H9 (cell line): Measurements from ENCODE around the gene MYOZ2. TPM values are rescaled to one million over a fixed set of nuclear protein-coding genes. Genes with fewer than 3 reads are reported as not detected.

ENCODE experiments used
- DNase-seq: peaks from one replicate; pipeline ENCODE4 v3.0.0-alpha.2; 2017
- H2AFZ ChIP-seq: one replicate; pipeline ENCODE4 v1.6.1; 2013; ENCODE audit warnings: mild to moderate bottlenecking, low read length, control low read depth, moderate library complexity
- H2AK5ac ChIP-seq: 2 replicates; pipeline ENCODE4 v1.6.1; 2013; ENCODE audit warnings: low read length, control low read depth, mixed read lengths; ENCODE audit not compliant: insufficient read length
- H2BK120ac ChIP-seq: one replicate; pipeline ENCODE4 v1.6.1; 2013; ENCODE audit warnings: low read depth, mild to moderate bottlenecking, low read length, control low read depth, inconsistent platforms; ENCODE audit not compliant: poor library complexity, severe bottlenecking
- H2BK12ac ChIP-seq: 2 replicates; pipeline ENCODE4 v1.6.1; 2013; ENCODE audit warnings: low read length, control low read depth, mixed read lengths, low read depth; ENCODE audit not compliant: insufficient read length
- H2BK15ac ChIP-seq: 2 replicates; pipeline ENCODE4 v1.6.1; 2013; ENCODE audit warnings: low read depth, low read length, control low read depth
- H2BK20ac ChIP-seq: one replicate; pipeline ENCODE4 v1.6.1; 2013; ENCODE audit warnings: low read depth, mild to moderate bottlenecking, low read length, control low read depth, inconsistent platforms; ENCODE audit not compliant: poor library complexity, severe bottlenecking
- H2BK5ac ChIP-seq: 2 replicates; pipeline ENCODE4 v1.6.1; 2013; ENCODE audit warnings: low read length, control low read depth, mixed read lengths; ENCODE audit not compliant: insufficient read length
- H3K14ac ChIP-seq: 2 replicates; pipeline ENCODE4 v1.6.1; 2013; ENCODE audit warnings: low read length, control low read depth; ENCODE audit not compliant: insufficient read depth
- H3K18ac ChIP-seq: 2 replicates; pipeline ENCODE4 v1.6.1; 2013; ENCODE audit warnings: low read depth, mild to moderate bottlenecking, mixed read lengths, low read length, control low read depth; ENCODE audit not compliant: insufficient read length
- H3K23ac ChIP-seq: 2 replicates; pipeline ENCODE4 v1.6.1; 2013; ENCODE audit warnings: low read length, control low read depth, mixed read lengths, low read depth; ENCODE audit not compliant: insufficient read length
- H3K23me2 ChIP-seq: 2 replicates; pipeline ENCODE4 v1.6.1; 2013; ENCODE audit warnings: low read depth, mild to moderate bottlenecking, mixed read lengths, low read length, control low read depth; ENCODE audit not compliant: insufficient read length, poor library complexity, severe bottlenecking
- H3K27ac ChIP-seq: 2 replicates; pipeline ENCODE4 v1.5.1; 2013; ENCODE audit warnings: low read length, control low read depth, mixed read lengths, low read depth; ENCODE audit not compliant: insufficient read length
- H3K27me3 ChIP-seq: 2 replicates; pipeline ENCODE4 v1.6.1; 2013; ENCODE audit warnings: low read length, control low read depth, inconsistent platforms; ENCODE audit not compliant: insufficient read depth
- H3K4ac ChIP-seq: 2 replicates; pipeline ENCODE4 v1.6.1; 2013; ENCODE audit warnings: low read depth, mild to moderate bottlenecking, control low read depth, inconsistent platforms, low read length, moderate library complexity
- H3K4me1 ChIP-seq: 2 replicates; pipeline ENCODE4 v1.6.1; 2013; ENCODE audit warnings: low read length, control low read depth, inconsistent platforms; ENCODE audit not compliant: insufficient read depth
- H3K4me2 ChIP-seq: 2 replicates; pipeline ENCODE4 v1.6.1; 2013; ENCODE audit warnings: low read length, control low read depth, mixed read lengths; ENCODE audit not compliant: insufficient read length, insufficient read depth
- H3K56ac ChIP-seq: 2 replicates; pipeline ENCODE4 v1.6.1; 2013; ENCODE audit warnings: low read depth, mild to moderate bottlenecking, mixed read lengths, low read length, control low read depth; ENCODE audit not compliant: insufficient read length
- H3K79me1 ChIP-seq: 2 replicates; pipeline ENCODE4 v1.6.1; 2013; ENCODE audit warnings: low read depth, mild to moderate bottlenecking, moderate library complexity, low read length, control low read depth, inconsistent platforms; ENCODE audit not compliant: insufficient read depth, poor library complexity, severe bottlenecking
- H3K79me2 ChIP-seq: 2 replicates; pipeline ENCODE4 v1.6.1; 2013; ENCODE audit warnings: low read length, control low read depth, inconsistent platforms; ENCODE audit not compliant: insufficient read depth
- H3K9ac ChIP-seq: 2 replicates; pipeline ENCODE4 v1.6.1; 2013; ENCODE audit warnings: low read length, control low read depth, mixed read lengths; ENCODE audit not compliant: insufficient read length; ENCODE audit errors: extremely low read depth
- H3K9me3 ChIP-seq: one replicate; pipeline ENCODE4 v1.6.1; 2013; ENCODE audit warnings: low read depth, low read length, inconsistent platforms; ENCODE audit not compliant: control insufficient read depth
- H3T11ph ChIP-seq: one replicate; pipeline ENCODE4 v1.6.1; 2013; ENCODE audit warnings: mild to moderate bottlenecking, low read length, control low read depth, inconsistent platforms
- H4K20me1 ChIP-seq: one replicate; pipeline ENCODE4 v1.6.1; 2013; ENCODE audit not compliant: control insufficient read depth, insufficient read length, insufficient read depth
- H4K5ac ChIP-seq: 2 replicates; pipeline ENCODE4 v1.6.1; 2013; ENCODE audit warnings: low read depth, mild to moderate bottlenecking, mixed read lengths, low read length, control low read depth; ENCODE audit not compliant: insufficient read length
- H4K8ac ChIP-seq: replicated peaks from 2 replicates; pipeline ENCODE4 v1.6.1; 2013; ENCODE audit warnings: low read length, control low read depth, mixed read lengths, low read depth; ENCODE audit not compliant: insufficient read length
- H4K91ac ChIP-seq: 2 replicates; pipeline ENCODE4 v1.6.1; 2013; ENCODE audit warnings: low read depth, mild to moderate bottlenecking, moderate library complexity, mixed read lengths, low read length, control low read depth; ENCODE audit not compliant: insufficient read length
- H3K27ac Mint-ChIP-seq, 3 experiments: 2 replicates in 2 of 3; 3 replicates in 1 of 3; pipeline ENCODE4 v1.8.0; 2020 to 2021; ENCODE audit warnings: mixed read lengths in 3 of 3, mild to moderate bottlenecking in 1 of 3, moderate library complexity in 1 of 3
- H3K27me3 Mint-ChIP-seq: 2 replicates; pipeline ENCODE4 v1.8.0; 2021; ENCODE audit warnings: low read depth, mild to moderate bottlenecking, moderate library complexity, mixed read lengths
- H3K36me3 Mint-ChIP-seq, 3 experiments: 2 replicates in 2 of 3; 3 replicates in 1 of 3; pipeline ENCODE4 v1.8.0; 2020 to 2021; ENCODE audit warnings: low read depth in 3 of 3, mixed read lengths in 3 of 3; ENCODE audit not compliant: insufficient read depth in 1 of 3
- H3K4me1 Mint-ChIP-seq, 2 experiments: 2 replicates each; pipeline ENCODE4 v1.8.0; 2020; ENCODE audit warnings: mixed read lengths in 2 of 2
- H3K4me3 Mint-ChIP-seq, 2 experiments: 2 replicates in 1 of 2; 3 replicates in 1 of 2; pipeline ENCODE4 v1.8.0; 2020 to 2021; ENCODE audit warnings: mild to moderate bottlenecking in 2 of 2, mixed read lengths in 2 of 2, moderate library complexity in 1 of 2
- H3K9me3 Mint-ChIP-seq, 2 experiments: 2 replicates in 1 of 2; 3 replicates in 1 of 2; pipeline ENCODE4 v1.8.0; 2020; ENCODE audit warnings: mild to moderate bottlenecking in 2 of 2, mixed read lengths in 2 of 2, moderate library complexity in 1 of 2
- WGBS: extraction: QIAGEN DNeasy Blood & Tissue Kit; methylation state at CpG from one replicate; pipeline ENCODE4 v1.1.7; 2013; ENCODE audit warnings: missing lambda C conversion rate, low lambda C conversion rate, mixed read lengths; ENCODE audit not compliant: insufficient read length; ENCODE audit errors: extremely low coverage; 5-methylcytosine and 5-hydroxymethylcytosine counted together
- total RNA-seq: library from RNA; stranded (reverse); gene quantifications from 2 replicates; pipeline ENCODE4 v1.2.1, GENCODE V29; 2021
- TF ChIP-seq, protein P1 (sequence below): fragments of 200-600 bp; sonication (generic); conservative IDR thresholded peaks from 3 replicates; pipeline ENCODE4 v1.8.0; 2021; ENCODE audit warnings: antibody characterized with exemption, mild to moderate bottlenecking

Gene MYOZ2
- total RNA-seq, 1 experiment from 2014 or later: not detected

DNA sequence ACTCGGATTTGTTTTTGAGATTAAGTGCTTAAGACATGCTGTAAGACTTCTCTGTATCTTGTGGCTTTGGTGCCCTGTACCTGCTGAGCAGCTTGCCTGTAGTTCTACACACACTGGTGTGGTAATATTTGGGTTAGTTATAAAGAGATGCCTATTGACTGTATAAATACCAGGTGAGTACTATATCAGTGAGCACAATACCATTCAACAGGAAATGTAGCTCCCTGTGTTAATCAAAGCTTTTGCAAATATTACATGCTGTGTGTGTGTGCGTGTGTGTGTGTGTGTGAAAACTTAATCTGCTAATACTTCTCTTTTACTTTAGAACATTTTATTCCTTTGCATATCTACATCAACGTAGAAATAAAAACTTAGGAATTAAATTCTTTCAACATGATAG is 30.1 kb downstream of the MYOZ2 start:
- no peaks in the 10 kb centered on the region for H3K9me3 ChIP-seq
- no peak overlapping the region for H3K18ac ChIP-seq
- Mint-ChIP-seq H3K9me3 (no peaks in the 10 kb centered on the region), H3K4me1 (peaks cover 0 to 6% of the 10 kb centered on the region in 2 experiments; a peak in 1 of 4 replicates), H3K27me3 (no peaks in the 10 kb centered on the region; the same call in 1 of the 2 replicates), H3K36me3 (no peaks in the 10 kb centered on the region), H3K4me3 (no peak overlapping the region), H3K27ac (no peak overlapping the region)
- H2AFZ ChIP-seq: no peak overlapping the region
- no peaks in the 10 kb centered on the region for H3K23me2 ChIP-seq
- TF ChIP-seq, protein P1, sequence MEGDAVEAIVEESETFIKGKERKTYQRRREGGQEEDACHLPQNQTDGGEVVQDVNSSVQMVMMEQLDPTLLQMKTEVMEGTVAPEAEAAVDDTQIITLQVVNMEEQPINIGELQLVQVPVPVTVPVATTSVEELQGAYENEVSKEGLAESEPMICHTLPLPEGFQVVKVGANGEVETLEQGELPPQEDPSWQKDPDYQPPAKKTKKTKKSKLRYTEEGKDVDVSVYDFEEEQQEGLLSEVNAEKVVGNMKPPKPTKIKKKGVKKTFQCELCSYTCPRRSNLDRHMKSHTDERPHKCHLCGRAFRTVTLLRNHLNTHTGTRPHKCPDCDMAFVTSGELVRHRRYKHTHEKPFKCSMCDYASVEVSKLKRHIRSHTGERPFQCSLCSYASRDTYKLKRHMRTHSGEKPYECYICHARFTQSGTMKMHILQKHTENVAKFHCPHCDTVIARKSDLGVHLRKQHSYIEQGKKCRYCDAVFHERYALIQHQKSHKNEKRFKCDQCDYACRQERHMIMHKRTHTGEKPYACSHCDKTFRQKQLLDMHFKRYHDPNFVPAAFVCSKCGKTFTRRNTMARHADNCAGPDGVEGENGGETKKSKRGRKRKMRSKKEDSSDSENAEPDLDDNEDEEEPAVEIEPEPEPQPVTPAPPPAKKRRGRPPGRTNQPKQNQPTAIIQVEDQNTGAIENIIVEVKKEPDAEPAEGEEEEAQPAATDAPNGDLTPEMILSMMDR: no peak
- H2AK5ac ChIP-seq: no peak overlapping the region
- H3K27me3 ChIP-seq: no peaks in the 10 kb centered on the region
- no peak overlapping the region for H2BK120ac ChIP-seq
- no peak overlapping the region for H3K9ac ChIP-seq
- H2BK12ac ChIP-seq: no peak overlapping the region
- H3T11ph ChIP-seq: no peak overlapping the region
- no peak overlapping the region for H3K14ac ChIP-seq
- H3K79me2 ChIP-seq: no peaks in the 10 kb centered on the region
- no peak overlapping the region for H4K8ac ChIP-seq
- no peak overlapping the region for H3K27ac ChIP-seq
- H4K5ac ChIP-seq: no peak overlapping the region
- H4K91ac ChIP-seq: no peak overlapping the region
- H3K23ac ChIP-seq: no peak overlapping the region
- no peaks in the 10 kb centered on the region for H3K4me1 ChIP-seq
- no peak overlapping the region for H2BK15ac ChIP-seq
- no peaks in the 10 kb centered on the region for H4K20me1 ChIP-seq
- no peaks in the 10 kb centered on the region for H3K79me1 ChIP-seq
- no peak overlapping the region for H2BK5ac ChIP-seq
- WGBS: no CpG with 5 or more reads among the region's 3 CpGs
- no peak overlapping the region for H3K4me2 ChIP-seq
- H3K56ac ChIP-seq: no peak overlapping the region
- no peak overlapping the region for H2BK20ac ChIP-seq
- no peak for DNase-seq
- H3K4ac ChIP-seq: no peak overlapping the region
